ENCODE results near the gene PROB1.
"Not testable (repeated sequence)": the region's sequence is repeated elsewhere in the genome, so short reads cannot be mapped to it uniquely, and the experiment has no call there.

PROB1 gene

GRCh38 chr5:139394654-139395566 lies at the start of gene PROB1:
PROB1 (minus strand) TSS chr5:139395104; CDS start chr5:139395081, 23 bp downstream.
- in situ Hi-C loops (cut with MboI; ENCODE audit: low sequenced_read_pairs), result no loop called here

GRCh38 chr5:139443831-139444453 lies 49.0 kb upstream of the PROB1 start:
- in situ Hi-C loops (cut with MboI; ENCODE audit: low sequenced_read_pairs), result no loop called here

GRCh38 chr5:139440416-139440815 lies 45.5 kb upstream of the PROB1 start:
- in situ Hi-C loops (cut with MboI; ENCODE audit: low sequenced_read_pairs), result not testable (repeated sequence)

GRCh38 chr5:139439013-139439903 lies 44.4 kb upstream of the PROB1 start, which contains the start of gene DNAJC18:
DNAJC18 (minus strand) TSS chr5:139439525; CDS start chr5:139439445, 80 bp downstream.
- in situ Hi-C loops (cut with MboI; ENCODE audit: low sequenced_read_pairs), result no loop called here

GRCh38 chr5:139438707-139439012 lies 43.8 kb upstream of the PROB1 start:
- in situ Hi-C loops (cut with MboI; ENCODE audit: low sequenced_read_pairs), result no loop called here

GRCh38 chr5:139435676-139436075 lies 40.8 kb upstream of the PROB1 start:
- in situ Hi-C loops (cut with MboI; ENCODE audit: low sequenced_read_pairs), result no loop called here

GRCh38 chr5:139431706-139432105 lies 36.8 kb upstream of the PROB1 start:
- in situ Hi-C loops (cut with MboI; ENCODE audit: low sequenced_read_pairs), result no loop called here

GRCh38 chr5:139430015-139430414 lies 35.1 kb upstream of the PROB1 start:
- in situ Hi-C loops (cut with MboI; ENCODE audit: low sequenced_read_pairs), result no loop called here

GRCh38 chr5:139426203-139426885 lies 31.4 kb upstream of the PROB1 start:
- in situ Hi-C loops (cut with MboI; ENCODE audit: low sequenced_read_pairs), result no loop called here

- in situ Hi-C loops (cut with MboI; ENCODE audit: low sequenced_read_pairs), result no loop called here
Measured at GRCh38 chr5:139425497-139425896, 30.6 kb upstream of the PROB1 start.

- in situ Hi-C loops (cut with MboI; ENCODE audit: low sequenced_read_pairs), result no loop called here
Measured at GRCh38 chr5:139422307-139422893, 27.5 kb upstream of the PROB1 start.

GRCh38 chr5:139419226-139420192 lies 24.6 kb upstream of the PROB1 start:
- in situ Hi-C loops (cut with MboI; ENCODE audit: low sequenced_read_pairs), result no loop called here

GRCh38 chr5:139418793-139419192 lies 23.9 kb upstream of the PROB1 start:
- in situ Hi-C loops (cut with MboI; ENCODE audit: low sequenced_read_pairs), result no loop called here

- in situ Hi-C loops (cut with MboI; ENCODE audit: low sequenced_read_pairs), result no loop called here
Measured at GRCh38 chr5:139417214-139417613, 22.3 kb upstream of the PROB1 start.

- in situ Hi-C loops (cut with MboI; ENCODE audit: low sequenced_read_pairs), result no loop called here
Measured at GRCh38 chr5:139416651-139417050, 21.7 kb upstream of the PROB1 start.

GRCh38 chr5:139415869-139416268 lies 21.0 kb upstream of the PROB1 start:
- in situ Hi-C loops (cut with MboI; ENCODE audit: low sequenced_read_pairs), result no loop called here

GRCh38 chr5:139415221-139415861 lies 20.4 kb upstream of the PROB1 start:
- in situ Hi-C loops (cut with MboI; ENCODE audit: low sequenced_read_pairs), result no loop called here

GRCh38 chr5:139414581-139415130 lies 19.8 kb upstream of the PROB1 start:
- in situ Hi-C loops (cut with MboI; ENCODE audit: low sequenced_read_pairs), result no loop called here

Data from hTERT RPE-1 (cell line).